SU-DHL-6 (cell line): ENCODE data around the gene MLYCD.

Experiments
- CTCF ChIP-seq: fragments of 200-600 bp; sonication (generic); IDR thresholded peaks from one replicate; pipeline ENCODE4 v1.5.1; 2017; ENCODE audit warnings: antibody characterized with exemption, mild to moderate bottlenecking, low read length, moderate library complexity; ENCODE audit not compliant: insufficient read depth, poor library complexity, severe bottlenecking
- EZH2phosphoT487 ChIP-seq: fragments of 200-600 bp; sonication (generic), shearing (Covaris generic); conservative IDR thresholded peaks from 2 replicates; pipeline ENCODE4 v1.6.1; 2018; ENCODE audit warnings: mild to moderate bottlenecking, antibody characterized with exemption, low read length, moderate library complexity, mixed read lengths

DNA sequence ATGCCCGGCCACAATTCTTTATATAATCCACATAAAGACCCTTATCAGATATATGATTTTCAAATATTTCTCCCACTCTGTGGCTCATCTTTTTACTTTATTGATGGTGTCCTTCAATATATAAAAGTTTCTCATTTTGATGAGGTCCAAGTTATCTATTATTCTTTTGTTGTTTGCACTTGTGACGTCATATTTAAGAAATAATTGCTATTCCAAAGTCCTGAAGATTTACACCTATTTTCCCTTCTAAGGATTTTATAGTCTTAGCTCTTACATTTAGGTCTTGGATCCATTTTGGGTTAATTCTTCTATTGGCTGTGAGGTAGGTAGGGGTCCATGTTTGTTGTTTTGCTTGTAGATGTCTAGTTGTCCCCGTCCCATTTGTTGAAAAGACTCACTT, 3.0 kb upstream of the MLYCD start:
- no peak for TF ChIP-seq EZH2phosphoT487
- no peak for TF ChIP-seq CTCF
